Non-pigmented ciliary epithelial cell (primary cell): ENCODE results near the gene APOL2.
"Not testable (repeated sequence)": the region's sequence is repeated elsewhere in the genome, so short reads cannot be mapped to it uniquely, and the experiment has no call there.

ENCODE experiments used
- DNase-seq: peaks from one replicate; pipeline ENCODE4 v3.0.0-alpha.2; 2010; ENCODE audit warnings: low read depth

The APOL2 gene

GRCh38 chr22:36197514-36198146, 41.7 kb downstream of the APOL2 start:
- DNase-seq, result no peak

GRCh38 chr22:36197065-36197440, 42.3 kb downstream of the APOL2 start:
- peak; percentile 30 for DNase-seq

GRCh38 chr22:36196254-36197064, 42.9 kb downstream of the APOL2 start:
- no peak for DNase-seq

- no peak for DNase-seq
Measured at GRCh38 chr22:36194971-36195370, 44.4 kb downstream of the APOL2 start.

GRCh38 chr22:36194385-36194784, 44.9 kb downstream of the APOL2 start:
- DNase-seq, result no peak

- DNase-seq, result no peak
Measured at GRCh38 chr22:36193577-36193976, 45.8 kb downstream of the APOL2 start.

GRCh38 chr22:36193171-36193570, 46.2 kb downstream of the APOL2 start:
- no peak for DNase-seq

GRCh38 chr22:36192542-36192941, 46.8 kb downstream of the APOL2 start:
- DNase-seq, result no peak

GRCh38 chr22:36191106-36191836, 48.1 kb downstream of the APOL2 start:
- DNase-seq, result no peak

- not testable (repeated sequence) for DNase-seq
Measured at GRCh38 chr22:36187862-36188261, 51.5 kb downstream of the APOL2 start.

GRCh38 chr22:36185828-36186624, 53.3 kb downstream of the APOL2 start:
- DNase-seq, result no peak

- no peak for DNase-seq
Measured at GRCh38 chr22:36184433-36185025, 54.8 kb downstream of the APOL2 start.

- no peak for DNase-seq
Measured at GRCh38 chr22:36183446-36183845, 55.9 kb downstream of the APOL2 start.

- DNase-seq, result no peak
Measured at GRCh38 chr22:36182857-36183256, 56.5 kb downstream of the APOL2 start.

- DNase-seq, result no peak
Measured at GRCh38 chr22:36182056-36182455, 57.3 kb downstream of the APOL2 start.

- DNase-seq, result no peak
Measured at GRCh38 chr22:36180928-36181327, 58.4 kb downstream of the APOL2 start.

GRCh38 chr22:36180038-36180880, 59.1 kb downstream of the APOL2 start:
- peak; percentile 11 for DNase-seq

GRCh38 chr22:36177160-36177559, 62.2 kb downstream of the APOL2 start:
- DNase-seq, result no peak
